Measurements from ENCODE around the gene MEIG1.
"Not testable (repeated sequence)": the region's sequence is repeated elsewhere in the genome, so short reads cannot be mapped to it uniquely, and the experiment has no call there.

The MEIG1 gene

DNA sequence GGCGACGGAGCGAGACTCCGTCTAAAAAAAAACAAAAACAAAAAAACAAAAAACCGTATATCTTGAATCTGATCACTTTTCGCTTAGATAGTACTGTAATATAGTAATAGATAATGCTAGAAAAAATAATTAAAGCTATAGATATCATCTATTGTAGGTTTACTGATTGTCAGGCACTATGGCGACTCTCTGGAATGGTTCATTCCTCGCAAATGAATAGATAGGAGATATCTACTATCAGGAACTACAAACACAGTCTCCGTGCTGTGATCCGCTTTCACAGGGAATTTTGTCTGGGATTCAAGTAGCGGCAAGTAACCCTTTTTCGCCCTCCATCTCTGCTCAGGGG is 342 bp upstream of the MEIG1 start:
- no peak for DNase-seq

DNA sequence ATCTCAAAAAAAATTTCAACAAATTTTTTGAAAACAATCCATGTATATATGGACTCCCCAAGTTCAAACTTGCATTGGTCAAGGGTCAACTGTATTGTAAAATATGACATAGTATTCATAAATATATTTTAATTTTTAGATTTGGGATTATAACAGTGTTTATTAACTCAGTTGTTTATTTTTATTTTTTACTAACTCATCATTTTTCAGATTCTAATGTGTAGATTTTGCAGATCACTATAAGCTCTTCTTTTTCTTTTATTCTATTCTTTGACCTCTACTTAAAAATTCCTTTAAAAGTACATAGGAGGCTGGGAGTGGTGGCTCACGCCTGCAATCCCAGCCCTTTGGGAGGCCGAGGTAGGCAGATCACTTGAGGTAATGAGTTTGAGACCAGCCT is 8.7 kb downstream of the MEIG1 start:
- DNase-seq: no peak

GRCh38 chr10:14971867-14972448 is 12.8 kb downstream of the MEIG1 start:
- DNase-seq: peak; percentile 31

DNA sequence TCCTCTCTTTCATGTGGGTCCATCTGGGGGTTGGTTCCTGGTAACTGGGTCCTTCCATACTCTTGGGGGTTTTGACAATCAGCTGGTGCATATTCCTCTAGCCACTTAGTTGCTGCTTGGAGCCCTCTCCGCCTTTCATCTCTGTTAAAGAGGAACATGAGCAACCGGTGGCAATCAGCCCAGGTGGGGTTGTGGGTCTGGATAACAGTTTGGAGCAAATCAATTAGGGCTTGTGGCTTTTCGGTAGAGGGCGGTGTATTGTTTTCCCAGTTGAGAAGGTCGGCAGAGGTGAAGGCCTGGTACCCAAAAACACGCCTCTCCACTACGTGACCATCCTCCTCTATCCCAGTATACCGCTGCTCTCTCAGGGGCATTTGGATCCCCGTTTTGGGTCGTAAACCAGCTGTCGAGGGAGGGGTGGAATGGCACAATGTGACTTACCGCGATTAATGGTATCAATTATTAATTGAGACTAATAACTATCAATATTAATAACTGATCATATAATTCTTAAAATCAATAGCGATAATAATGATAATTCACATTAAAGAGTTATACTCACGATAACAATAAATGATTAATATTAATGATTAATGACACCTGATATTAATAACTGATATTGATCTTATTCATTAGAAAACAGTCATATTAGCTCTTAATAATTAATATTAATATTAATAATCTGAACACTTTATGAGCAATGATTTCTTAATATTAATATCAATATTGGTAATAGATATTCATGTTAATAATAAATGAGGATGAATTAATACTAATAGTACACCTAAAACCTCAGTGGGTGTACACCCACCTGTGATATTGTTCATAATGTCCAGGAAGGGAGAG is 15.2 kb downstream of the MEIG1 start:
- not testable (repeated sequence) for DNase-seq

GRCh38 chr10:14975672-14976273 is 16.6 kb downstream of the MEIG1 start:
- no peak for DNase-seq

DNA sequence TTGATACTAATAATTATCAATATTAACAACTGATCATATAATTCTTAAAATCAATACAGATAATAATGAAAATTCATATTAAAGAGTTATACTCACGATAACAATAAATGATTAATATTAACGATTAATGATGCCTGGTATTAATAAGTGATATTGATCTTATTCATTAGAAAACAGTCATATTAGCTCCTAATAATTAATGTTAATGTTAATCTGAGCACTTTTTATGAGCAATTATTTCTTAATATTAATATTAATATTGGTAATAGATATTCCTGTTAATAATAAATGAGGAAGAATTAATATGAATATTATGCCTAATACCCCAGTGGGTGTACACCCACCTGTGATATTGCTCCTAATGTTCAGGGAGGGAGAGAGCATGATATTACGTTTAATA is 23.6 kb downstream of the MEIG1 start:
- DNase-seq: no peak

- not testable (repeated sequence) for DNase-seq
Measured at GRCh38 chr10:14989552-14989951, 30.4 kb downstream of the MEIG1 start.

- peak; percentile 13 for DNase-seq
Measured at GRCh38 chr10:14991035-14991749, 32.0 kb downstream of the MEIG1 start.

DNA sequence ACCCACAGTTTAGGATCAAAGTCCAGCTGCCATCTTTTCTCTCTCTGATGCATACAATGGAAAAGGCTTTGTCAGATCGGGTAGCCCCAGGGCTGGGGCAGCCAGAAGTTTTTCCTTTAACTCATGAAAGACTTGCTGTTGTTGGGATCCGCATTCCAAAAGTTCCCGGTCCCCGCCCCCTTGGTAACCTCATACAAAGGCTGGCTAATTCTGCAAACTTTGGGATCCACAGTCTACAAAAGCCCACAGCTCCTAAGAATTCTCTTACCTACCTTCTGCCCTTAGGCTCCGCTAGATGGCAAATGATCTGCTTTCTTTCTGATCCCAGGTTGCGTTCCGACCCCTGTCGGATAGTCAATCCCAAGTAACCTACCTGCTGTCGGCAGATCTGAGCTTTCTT is 33.1 kb downstream of the MEIG1 start:
- DNase-seq: not testable (repeated sequence)

DNA sequence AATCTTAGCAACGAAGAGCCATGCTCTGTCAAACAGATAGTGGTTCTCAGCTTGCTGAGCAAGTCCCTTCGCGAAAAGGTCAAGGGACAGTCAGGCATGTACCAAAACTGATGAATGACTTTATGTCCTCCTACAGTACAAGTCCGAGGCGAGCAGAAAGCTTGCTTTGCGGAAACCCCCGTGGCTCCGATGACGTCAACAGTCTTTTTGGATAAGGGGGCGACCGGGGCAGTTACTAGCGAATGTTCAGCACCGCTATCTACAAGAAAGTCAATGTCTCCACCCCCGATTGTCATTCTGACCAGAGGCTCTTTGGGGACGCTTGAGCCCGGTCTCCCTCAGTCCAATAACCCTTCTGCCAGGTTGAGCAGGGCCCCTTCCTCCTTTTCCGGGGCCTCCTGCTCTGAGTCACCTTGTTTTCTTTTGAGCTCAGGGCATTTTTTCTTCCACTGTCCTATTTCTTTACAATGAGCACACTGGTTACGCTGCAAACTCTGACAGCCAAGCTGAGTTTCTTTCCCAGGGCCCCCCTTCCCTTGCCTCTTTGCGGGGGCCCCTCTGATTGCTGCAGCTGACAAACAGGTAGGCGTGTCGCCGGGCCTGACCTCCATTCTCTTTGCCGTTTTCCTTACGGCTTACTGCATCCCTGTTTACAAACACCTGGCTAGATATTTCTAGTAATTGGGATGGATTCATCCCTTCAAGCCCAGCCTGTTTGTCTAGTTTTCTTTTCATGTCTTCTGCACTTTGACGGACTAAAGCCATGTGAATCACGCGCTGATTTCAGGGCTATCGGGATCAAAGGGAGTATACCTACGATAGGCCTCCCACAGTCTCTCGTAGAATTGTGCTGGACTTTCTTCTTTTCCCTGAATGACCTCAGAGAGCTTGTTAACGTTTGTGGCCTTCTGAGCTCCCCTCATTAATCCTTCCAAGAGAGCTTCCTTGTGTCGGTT is 34.6 kb downstream of the MEIG1 start:
- not testable (repeated sequence) for DNase-seq

DNA sequence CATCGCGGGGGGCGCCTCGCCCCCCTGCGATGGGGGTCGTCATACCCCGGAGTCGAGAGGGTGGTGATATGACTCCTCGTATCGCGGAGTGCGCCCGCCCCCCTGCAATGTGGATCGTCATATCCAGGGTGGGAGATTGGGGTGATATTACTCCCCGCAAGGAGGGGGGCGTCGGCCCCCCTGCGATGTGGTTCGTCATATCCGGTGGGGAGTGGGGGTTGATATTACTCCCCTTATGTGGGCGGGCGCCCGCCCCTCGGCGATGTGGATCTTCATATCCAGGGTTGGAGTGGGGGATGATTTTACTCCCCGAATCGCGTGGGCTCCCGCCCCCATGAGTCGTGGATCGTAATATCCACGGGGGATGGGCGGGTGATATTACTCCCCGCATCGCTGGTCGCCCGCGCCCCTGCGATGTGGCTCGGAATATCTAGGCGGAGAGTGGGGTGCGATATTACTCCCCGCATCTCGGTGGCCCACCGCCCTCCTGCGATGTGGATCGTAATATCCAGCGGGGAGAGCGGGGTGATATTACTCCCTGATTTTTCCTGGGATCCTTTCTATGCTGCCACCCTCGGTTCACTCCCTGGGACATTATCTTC is 36.9 kb downstream of the MEIG1 start:
- DNase-seq: no peak

- DNase-seq: not testable (repeated sequence)
Measured at GRCh38 chr10:15013530-15013929, 54.3 kb downstream of the MEIG1 start.

DNA sequence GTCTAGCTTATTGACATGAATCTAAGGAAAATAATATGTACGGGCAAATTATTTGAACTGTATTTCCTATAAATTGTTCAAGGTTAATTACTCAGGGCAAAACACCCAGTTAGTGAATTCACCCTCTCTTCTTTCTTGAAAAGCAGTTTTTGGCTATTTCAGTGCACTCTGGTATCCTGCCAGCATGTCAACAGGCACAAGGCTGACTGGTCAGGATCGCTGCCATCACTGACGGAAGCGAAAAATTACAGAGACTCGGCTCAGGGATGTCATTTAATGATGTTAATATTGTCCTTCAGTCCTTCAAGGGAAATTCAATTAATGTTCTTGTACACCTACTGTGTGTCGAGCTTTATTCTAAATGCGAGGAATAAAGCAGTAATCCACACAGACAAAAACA is 56.3 kb downstream of the MEIG1 start:
- DNase-seq: no peak

DNA sequence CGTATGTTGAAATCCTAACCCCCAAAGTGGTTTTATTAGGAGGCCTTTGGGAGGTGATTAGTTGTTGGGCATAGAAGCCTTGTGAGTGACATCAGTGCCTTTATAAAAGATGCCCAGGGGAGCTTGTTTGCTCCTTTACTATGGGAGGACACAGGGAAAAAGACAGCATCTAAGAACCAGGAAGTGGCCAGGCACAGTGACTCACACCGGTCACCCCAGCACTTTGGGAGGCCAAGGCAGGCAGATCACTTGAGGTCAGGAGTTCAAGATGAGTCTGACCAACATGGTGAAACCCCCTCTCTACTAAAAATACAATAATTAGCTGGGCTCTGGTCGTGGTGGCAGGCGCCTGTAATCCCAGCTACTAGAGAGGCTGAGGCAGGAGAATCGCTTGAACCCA is 61.8 kb downstream of the MEIG1 start:
- DNase-seq: peak; percentile 48
